GM23338 (cell line): ENCODE results near the gene DUSP11. TPM values are rescaled to one million over a fixed set of nuclear protein-coding genes. Genes with fewer than 3 reads are reported as not detected.

Source experiments
- ATAC-seq: fragments of 200-7000 bp; cut with Tn5 transposase; 3 replicates; pipeline ENCODE4 v1.9.1; 2020
- DNase-seq: peaks from one replicate; pipeline ENCODE4 v3.0.0-alpha.2; 2015; ENCODE audit warnings: low spot score
- H2AFZ ChIP-seq: fragments of 200-600 bp; sonication (generic); 2 replicates; pipeline ENCODE4 v1.8.0; 2016; ENCODE audit warnings: antibody characterized with exemption, mild to moderate bottlenecking, moderate library complexity
- H3F3A ChIP-seq: fragments of 200-600 bp; sonication (generic); replicated peaks from 2 replicates; pipeline ENCODE4 v1.8.0; 2017; ENCODE audit warnings: antibody characterized with exemption, mixed run types, low read depth
- H3K27ac ChIP-seq: fragments of 200-600 bp; sonication (generic); 2 replicates; pipeline ENCODE4 v1.6.1; 2016; ENCODE audit warnings: low read depth
- H3K27me3 ChIP-seq: fragments of 200-600 bp; sonication (generic); 2 replicates; pipeline ENCODE4 v1.8.0; 2016; ENCODE audit warnings: mild to moderate bottlenecking, mixed run types, moderate library complexity; ENCODE audit not compliant: insufficient read depth
- H3K36me3 ChIP-seq: fragments of 200-600 bp; sonication (generic); 2 replicates; pipeline ENCODE4 v1.8.0; 2016; ENCODE audit warnings: mild to moderate bottlenecking; ENCODE audit not compliant: insufficient read depth
- H3K4me1 ChIP-seq: fragments of 200-600 bp; sonication (generic); 2 replicates; pipeline ENCODE4 v1.8.0; 2016; ENCODE audit warnings: mild to moderate bottlenecking, moderate library complexity; ENCODE audit not compliant: insufficient read depth
- H3K4me2 ChIP-seq: fragments of 200-600 bp; sonication (generic); 2 replicates; pipeline ENCODE4 v1.7.1; 2017; ENCODE audit warnings: mixed run types
- H3K4me3 ChIP-seq: fragments of 200-600 bp; sonication (generic); 2 replicates; pipeline ENCODE4 v1.6.1; 2016; ENCODE audit warnings: mixed run types
- H3K79me2 ChIP-seq: fragments of 200-600 bp; sonication (generic); replicated peaks from 2 replicates; pipeline ENCODE4 v1.8.0; 2017; ENCODE audit warnings: mild to moderate bottlenecking; ENCODE audit not compliant: insufficient read depth
- H3K9me2 ChIP-seq: fragments of 200-600 bp; sonication (generic); 2 replicates; pipeline ENCODE4 v1.8.0; 2017; ENCODE audit not compliant: insufficient read depth
- H4K20me1 ChIP-seq: fragments of 200-600 bp; sonication (generic); replicated peaks from 2 replicates; pipeline ENCODE4 v1.8.0; 2017; ENCODE audit warnings: mild to moderate bottlenecking; ENCODE audit not compliant: insufficient read depth
- H3K27ac Mint-ChIP-seq: 2 replicates; pipeline ENCODE4 v1.8.0; 2020; ENCODE audit warnings: inconsistent platforms, mild to moderate bottlenecking, moderate library complexity, mixed read lengths
- H3K27me3 Mint-ChIP-seq: 3 replicates; pipeline ENCODE4 v1.8.0; 2022; ENCODE audit warnings: low read depth, mild to moderate bottlenecking, moderate library complexity, mixed read lengths, inconsistent platforms; ENCODE audit not compliant: insufficient read depth, poor library complexity
- H3K36me3 Mint-ChIP-seq: 3 replicates; pipeline ENCODE4 v1.8.0; 2021; ENCODE audit warnings: low read depth, mild to moderate bottlenecking, inconsistent platforms, moderate library complexity, mixed read lengths
- H3K4me1 Mint-ChIP-seq: 3 replicates; pipeline ENCODE4 v1.8.0; 2020; ENCODE audit warnings: mild to moderate bottlenecking, inconsistent platforms, mixed read lengths
- H3K4me3 Mint-ChIP-seq: 3 replicates; pipeline ENCODE4 v1.8.0; 2021; ENCODE audit warnings: moderate library complexity, mild to moderate bottlenecking, inconsistent platforms, mixed read lengths
- H3K9me3 Mint-ChIP-seq: 3 replicates; pipeline ENCODE4 v1.8.0; 2020; ENCODE audit warnings: moderate library complexity, mild to moderate bottlenecking, inconsistent platforms, mixed read lengths
- CREB1 ChIP-seq: fragments of 250-450 bp; sonication (Bioruptor Pico); IDR thresholded peaks from 2 replicates; pipeline ENCODE4 v1.5.0; 2020; ENCODE audit warnings: low read depth, mild to moderate bottlenecking, moderate library complexity
- EZH2 ChIP-seq: fragments of 200-600 bp; sonication (generic); IDR thresholded peaks from one replicate; pipeline ENCODE4 v1.8.0; 2017; ENCODE audit warnings: antibody characterized with exemption, mild to moderate bottlenecking, low read depth; ENCODE audit not compliant: unreplicated experiment
- EZH2phosphoT487 ChIP-seq: fragments of 200-600 bp; sonication (generic); IDR thresholded peaks from one replicate; pipeline ENCODE4 v1.8.1; 2018; ENCODE audit warnings: antibody characterized with exemption; ENCODE audit not compliant: unreplicated experiment
- JUNB ChIP-seq: IDR thresholded peaks from one replicate; pipeline ENCODE4 v1.6.1; 2016; ENCODE audit warnings: antibody characterized with exemption; ENCODE audit not compliant: unreplicated experiment
- NANOG ChIP-seq: IDR thresholded peaks from 2 replicates; pipeline ENCODE4 v1.6.1; 2016; ENCODE audit warnings: antibody characterized with exemption, borderline replicate concordance
- POLR2AphosphoS5 ChIP-seq: IDR thresholded peaks from 2 replicates; pipeline ENCODE4 v1.6.1; 2016; ENCODE audit warnings: antibody characterized with exemption, low read depth
- STAT1 ChIP-seq: IDR thresholded peaks from one replicate; pipeline ENCODE4 v1.6.1; 2016; ENCODE audit warnings: antibody characterized with exemption; ENCODE audit not compliant: unreplicated experiment
- ZNF114 ChIP-seq: fragments of 250-450 bp; sonication (Bioruptor Pico); IDR thresholded peaks from 2 replicates; pipeline ENCODE4 v1.5.0; 2020; ENCODE audit warnings: mild to moderate bottlenecking, moderate library complexity
- ZNF331 ChIP-seq: fragments of 250-450 bp; sonication (Bioruptor Pico); IDR thresholded peaks from 2 replicates; pipeline ENCODE4 v1.5.0; 2020; ENCODE audit warnings: low read depth, mild to moderate bottlenecking, moderate library complexity
- polyA plus RNA-seq: library from polyadenylated mRNA; unstranded; fragments of >200 nt; fragmentation: Nextera tagmentation; extraction: Ambion mirVana; gene quantifications from 2 replicates; pipeline ENCODE4 v1.2.1, GENCODE V29; 2016
- total RNA-seq: library from RNA; depleted of rRNA; stranded (reverse); fragments of >200 nt; shearing (Covaris generic); gene quantifications from 2 replicates; pipeline ENCODE4 v1.2.3, GENCODE V29; 2014
- TF ChIP-seq, protein P1 (sequence below): IDR thresholded peaks from 2 replicates; pipeline ENCODE4 v1.6.1; 2016; ENCODE audit warnings: antibody characterized with exemption
- TF ChIP-seq, protein P2 (sequence below): IDR thresholded peaks from one replicate; pipeline ENCODE4 v1.6.1; 2018; ENCODE audit warnings: antibody characterized with exemption; ENCODE audit not compliant: unreplicated experiment
- TF ChIP-seq, protein P3 (sequence below), 2 experiments: fragments of 200-600 bp in 1 of 2; sonication (generic) in 1 of 2; conservative IDR thresholded peaks; 2 replicates each; pipeline versions ENCODE4 v1.5.1 to v1.6.1; 2016 to 2017; ENCODE audit warnings: antibody characterized with exemption in 2 of 2, low read depth in 2 of 2, mild to moderate bottlenecking in 2 of 2, moderate library complexity in 1 of 2
- TF ChIP-seq, protein P4 (sequence below): fragments of 250-450 bp; sonication (Bioruptor Pico); IDR thresholded peaks from 2 replicates; pipeline ENCODE4 v1.5.0; 2020; ENCODE audit warnings: mild to moderate bottlenecking, moderate library complexity

DUSP11 gene
- total and polyA plus RNA-seq, 2 experiments from 2014 or later, result 21.0 to 23.3 TPM

DNA sequence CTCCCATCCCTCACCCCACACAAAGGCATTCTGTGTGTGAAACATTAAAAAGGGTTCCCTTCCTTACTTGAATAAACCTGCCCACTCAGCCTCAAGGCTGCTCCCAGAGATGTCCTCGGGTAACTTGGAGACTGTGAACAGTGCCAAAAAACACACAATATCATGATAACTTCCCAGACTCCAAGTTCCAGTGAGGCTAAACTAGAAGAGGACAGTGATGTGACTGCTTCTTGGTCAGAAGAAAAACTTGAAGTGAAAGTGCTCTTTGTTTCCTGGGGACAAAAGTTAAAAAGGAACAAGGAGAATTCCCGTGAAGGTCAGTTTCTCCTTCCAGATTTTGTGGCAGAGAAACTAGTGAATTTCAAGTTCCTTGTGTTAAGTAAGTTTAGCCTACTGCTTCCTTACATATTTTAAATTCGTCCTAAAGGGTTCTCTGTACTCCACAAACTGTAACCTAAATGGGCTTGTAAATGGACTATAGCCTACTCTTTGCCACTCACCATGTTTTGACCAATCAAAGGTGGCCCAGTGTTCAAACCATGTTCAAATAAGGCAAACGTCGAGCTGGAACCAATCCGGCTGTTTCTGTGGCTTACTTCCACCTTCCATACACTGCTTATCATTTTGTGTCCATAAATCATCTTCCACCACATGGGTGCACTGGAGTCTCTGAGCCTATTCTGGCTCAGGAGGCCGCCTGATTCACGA lies 63.2 kb downstream of the DUSP11 start:
- peaks cover 44% of the 10 kb centered on the region for H3K9me3 Mint-ChIP-seq
- no peaks in the 10 kb centered on the region for H3K4me1 ChIP-seq
- no peak overlapping the region for H3K27ac ChIP-seq
- H3K4me1 Mint-ChIP-seq, result no peaks in the 10 kb centered on the region
- H3K4me3 ChIP-seq, result no peak overlapping the region
- H3K36me3 ChIP-seq, result no peaks in the 10 kb centered on the region
- no peak overlapping the region for H3K27ac Mint-ChIP-seq
- 0 out of 2 replicates have a peak, but pooled peaks cover 3% of the 10 kb centered on the region for H3K27me3 ChIP-seq
- ATAC-seq (no peak), DNase-seq (no peak)
- H3K4me3 Mint-ChIP-seq, result no peak overlapping the region
- no peak overlapping the region for H2AFZ ChIP-seq
- TF ChIP-seq POLR2AphosphoS5 (no peak), EZH2phosphoT487 (no peak), NANOG (no peak), JUNB (no peak), CREB1 (CRISPR knock-in tag) (no peak), STAT1 (no peak), ZNF114 (CRISPR knock-in tag) (no peak), EZH2 (no peak), ZNF331 (CRISPR knock-in tag) (no peak)
- TF ChIP-seq, protein P1, sequence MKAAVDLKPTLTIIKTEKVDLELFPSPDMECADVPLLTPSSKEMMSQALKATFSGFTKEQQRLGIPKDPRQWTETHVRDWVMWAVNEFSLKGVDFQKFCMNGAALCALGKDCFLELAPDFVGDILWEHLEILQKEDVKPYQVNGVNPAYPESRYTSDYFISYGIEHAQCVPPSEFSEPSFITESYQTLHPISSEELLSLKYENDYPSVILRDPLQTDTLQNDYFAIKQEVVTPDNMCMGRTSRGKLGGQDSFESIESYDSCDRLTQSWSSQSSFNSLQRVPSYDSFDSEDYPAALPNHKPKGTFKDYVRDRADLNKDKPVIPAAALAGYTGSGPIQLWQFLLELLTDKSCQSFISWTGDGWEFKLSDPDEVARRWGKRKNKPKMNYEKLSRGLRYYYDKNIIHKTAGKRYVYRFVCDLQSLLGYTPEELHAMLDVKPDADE, result no peak
- TF ChIP-seq, protein P2, sequence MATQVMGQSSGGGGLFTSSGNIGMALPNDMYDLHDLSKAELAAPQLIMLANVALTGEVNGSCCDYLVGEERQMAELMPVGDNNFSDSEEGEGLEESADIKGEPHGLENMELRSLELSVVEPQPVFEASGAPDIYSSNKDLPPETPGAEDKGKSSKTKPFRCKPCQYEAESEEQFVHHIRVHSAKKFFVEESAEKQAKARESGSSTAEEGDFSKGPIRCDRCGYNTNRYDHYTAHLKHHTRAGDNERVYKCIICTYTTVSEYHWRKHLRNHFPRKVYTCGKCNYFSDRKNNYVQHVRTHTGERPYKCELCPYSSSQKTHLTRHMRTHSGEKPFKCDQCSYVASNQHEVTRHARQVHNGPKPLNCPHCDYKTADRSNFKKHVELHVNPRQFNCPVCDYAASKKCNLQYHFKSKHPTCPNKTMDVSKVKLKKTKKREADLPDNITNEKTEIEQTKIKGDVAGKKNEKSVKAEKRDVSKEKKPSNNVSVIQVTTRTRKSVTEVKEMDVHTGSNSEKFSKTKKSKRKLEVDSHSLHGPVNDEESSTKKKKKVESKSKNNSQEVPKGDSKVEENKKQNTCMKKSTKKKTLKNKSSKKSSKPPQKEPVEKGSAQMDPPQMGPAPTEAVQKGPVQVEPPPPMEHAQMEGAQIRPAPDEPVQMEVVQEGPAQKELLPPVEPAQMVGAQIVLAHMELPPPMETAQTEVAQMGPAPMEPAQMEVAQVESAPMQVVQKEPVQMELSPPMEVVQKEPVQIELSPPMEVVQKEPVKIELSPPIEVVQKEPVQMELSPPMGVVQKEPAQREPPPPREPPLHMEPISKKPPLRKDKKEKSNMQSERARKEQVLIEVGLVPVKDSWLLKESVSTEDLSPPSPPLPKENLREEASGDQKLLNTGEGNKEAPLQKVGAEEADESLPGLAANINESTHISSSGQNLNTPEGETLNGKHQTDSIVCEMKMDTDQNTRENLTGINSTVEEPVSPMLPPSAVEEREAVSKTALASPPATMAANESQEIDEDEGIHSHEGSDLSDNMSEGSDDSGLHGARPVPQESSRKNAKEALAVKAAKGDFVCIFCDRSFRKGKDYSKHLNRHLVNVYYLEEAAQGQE, result no peak
- TF ChIP-seq, protein P3, sequence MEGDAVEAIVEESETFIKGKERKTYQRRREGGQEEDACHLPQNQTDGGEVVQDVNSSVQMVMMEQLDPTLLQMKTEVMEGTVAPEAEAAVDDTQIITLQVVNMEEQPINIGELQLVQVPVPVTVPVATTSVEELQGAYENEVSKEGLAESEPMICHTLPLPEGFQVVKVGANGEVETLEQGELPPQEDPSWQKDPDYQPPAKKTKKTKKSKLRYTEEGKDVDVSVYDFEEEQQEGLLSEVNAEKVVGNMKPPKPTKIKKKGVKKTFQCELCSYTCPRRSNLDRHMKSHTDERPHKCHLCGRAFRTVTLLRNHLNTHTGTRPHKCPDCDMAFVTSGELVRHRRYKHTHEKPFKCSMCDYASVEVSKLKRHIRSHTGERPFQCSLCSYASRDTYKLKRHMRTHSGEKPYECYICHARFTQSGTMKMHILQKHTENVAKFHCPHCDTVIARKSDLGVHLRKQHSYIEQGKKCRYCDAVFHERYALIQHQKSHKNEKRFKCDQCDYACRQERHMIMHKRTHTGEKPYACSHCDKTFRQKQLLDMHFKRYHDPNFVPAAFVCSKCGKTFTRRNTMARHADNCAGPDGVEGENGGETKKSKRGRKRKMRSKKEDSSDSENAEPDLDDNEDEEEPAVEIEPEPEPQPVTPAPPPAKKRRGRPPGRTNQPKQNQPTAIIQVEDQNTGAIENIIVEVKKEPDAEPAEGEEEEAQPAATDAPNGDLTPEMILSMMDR (conservative IDR thresholded peaks at IDR 0.05; ENCODE audit: low read depth in 2 of 2), result no peak
- TF ChIP-seq, protein P4, sequence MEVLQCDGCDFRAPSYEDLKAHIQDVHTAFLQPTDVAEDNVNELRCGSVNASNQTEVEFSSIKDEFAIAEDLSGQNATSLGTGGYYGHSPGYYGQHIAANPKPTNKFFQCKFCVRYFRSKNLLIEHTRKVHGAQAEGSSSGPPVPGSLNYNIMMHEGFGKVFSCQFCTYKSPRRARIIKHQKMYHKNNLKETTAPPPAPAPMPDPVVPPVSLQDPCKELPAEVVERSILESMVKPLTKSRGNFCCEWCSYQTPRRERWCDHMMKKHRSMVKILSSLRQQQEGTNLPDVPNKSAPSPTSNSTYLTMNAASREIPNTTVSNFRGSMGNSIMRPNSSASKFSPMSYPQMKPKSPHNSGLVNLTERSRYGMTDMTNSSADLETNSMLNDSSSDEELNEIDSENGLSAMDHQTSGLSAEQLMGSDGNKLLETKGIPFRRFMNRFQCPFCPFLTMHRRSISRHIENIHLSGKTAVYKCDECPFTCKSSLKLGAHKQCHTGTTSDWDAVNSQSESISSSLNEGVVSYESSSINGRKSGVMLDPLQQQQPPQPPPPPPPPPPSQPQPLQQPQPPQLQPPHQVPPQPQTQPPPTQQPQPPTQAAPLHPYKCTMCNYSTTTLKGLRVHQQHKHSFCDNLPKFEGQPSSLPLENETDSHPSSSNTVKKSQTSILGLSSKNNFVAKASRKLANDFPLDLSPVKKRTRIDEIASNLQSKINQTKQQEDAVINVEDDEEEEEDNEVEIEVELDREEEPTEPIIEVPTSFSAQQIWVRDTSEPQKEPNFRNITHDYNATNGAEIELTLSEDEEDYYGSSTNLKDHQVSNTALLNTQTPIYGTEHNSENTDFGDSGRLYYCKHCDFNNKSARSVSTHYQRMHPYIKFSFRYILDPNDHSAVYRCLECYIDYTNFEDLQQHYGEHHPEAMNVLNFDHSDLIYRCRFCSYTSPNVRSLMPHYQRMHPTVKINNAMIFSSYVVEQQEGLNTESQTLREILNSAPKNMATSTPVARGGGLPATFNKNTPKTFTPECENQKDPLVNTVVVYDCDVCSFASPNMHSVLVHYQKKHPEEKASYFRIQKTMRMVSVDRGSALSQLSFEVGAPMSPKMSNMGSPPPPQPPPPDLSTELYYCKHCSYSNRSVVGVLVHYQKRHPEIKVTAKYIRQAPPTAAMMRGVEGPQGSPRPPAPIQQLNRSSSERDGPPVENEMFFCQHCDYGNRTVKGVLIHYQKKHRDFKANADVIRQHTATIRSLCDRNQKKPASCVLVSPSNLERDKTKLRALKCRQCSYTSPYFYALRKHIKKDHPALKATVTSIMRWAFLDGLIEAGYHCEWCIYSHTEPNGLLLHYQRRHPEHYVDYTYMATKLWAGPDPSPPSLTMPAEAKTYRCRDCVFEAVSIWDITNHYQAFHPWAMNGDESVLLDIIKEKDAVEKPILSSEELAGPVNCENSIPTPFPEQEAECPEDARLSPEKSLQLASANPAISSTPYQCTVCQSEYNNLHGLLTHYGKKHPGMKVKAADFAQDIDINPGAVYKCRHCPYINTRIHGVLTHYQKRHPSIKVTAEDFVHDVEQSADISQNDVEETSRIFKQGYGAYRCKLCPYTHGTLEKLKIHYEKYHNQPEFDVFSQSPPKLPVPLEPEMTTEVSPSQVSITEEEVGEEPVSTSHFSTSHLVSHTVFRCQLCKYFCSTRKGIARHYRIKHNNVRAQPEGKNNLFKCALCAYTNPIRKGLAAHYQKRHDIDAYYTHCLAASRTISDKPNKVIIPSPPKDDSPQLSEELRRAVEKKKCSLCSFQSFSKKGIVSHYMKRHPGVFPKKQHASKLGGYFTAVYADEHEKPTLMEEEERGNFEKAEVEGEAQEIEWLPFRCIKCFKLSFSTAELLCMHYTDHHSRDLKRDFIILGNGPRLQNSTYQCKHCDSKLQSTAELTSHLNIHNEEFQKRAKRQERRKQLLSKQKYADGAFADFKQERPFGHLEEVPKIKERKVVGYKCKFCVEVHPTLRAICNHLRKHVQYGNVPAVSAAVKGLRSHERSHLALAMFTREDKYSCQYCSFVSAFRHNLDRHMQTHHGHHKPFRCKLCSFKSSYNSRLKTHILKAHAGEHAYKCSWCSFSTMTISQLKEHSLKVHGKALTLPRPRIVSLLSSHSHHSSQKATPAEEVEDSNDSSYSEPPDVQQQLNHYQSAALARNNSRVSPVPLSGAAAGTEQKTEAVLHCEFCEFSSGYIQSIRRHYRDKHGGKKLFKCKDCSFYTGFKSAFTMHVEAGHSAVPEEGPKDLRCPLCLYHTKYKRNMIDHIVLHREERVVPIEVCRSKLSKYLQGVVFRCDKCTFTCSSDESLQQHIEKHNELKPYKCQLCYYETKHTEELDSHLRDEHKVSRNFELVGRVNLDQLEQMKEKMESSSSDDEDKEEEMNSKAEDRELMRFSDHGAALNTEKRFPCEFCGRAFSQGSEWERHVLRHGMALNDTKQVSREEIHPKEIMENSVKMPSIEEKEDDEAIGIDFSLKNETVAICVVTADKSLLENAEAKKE (CRISPR knock-in tag), result no peak
- H3K79me2 ChIP-seq, result no peaks in the 10 kb centered on the region
- peaks cover 10% of the 10 kb centered on the region for H3K27me3 Mint-ChIP-seq
- H3F3A ChIP-seq, result no peaks in the 10 kb centered on the region
- no peak overlapping the region for H3K4me2 ChIP-seq
- H4K20me1 ChIP-seq, result no peaks in the 10 kb centered on the region
- no peaks in the 10 kb centered on the region for H3K9me2 ChIP-seq
- peaks cover 4% of the 10 kb centered on the region for H3K36me3 Mint-ChIP-seq
